H9 (cell line): ENCODE measurements around the gene APLF. TPM values are rescaled to one million over a fixed set of nuclear protein-coding genes. Genes with fewer than 3 reads are reported as not detected.

Experiments
- DNase-seq: peaks from one replicate; pipeline ENCODE4 v3.0.0-alpha.2; 2017
- H2AFZ ChIP-seq: one replicate; pipeline ENCODE4 v1.6.1; 2013; ENCODE audit warnings: mild to moderate bottlenecking, low read length, control low read depth, moderate library complexity
- H2AK5ac ChIP-seq: 2 replicates; pipeline ENCODE4 v1.6.1; 2013; ENCODE audit warnings: low read length, control low read depth, mixed read lengths; ENCODE audit not compliant: insufficient read length
- H2BK120ac ChIP-seq: one replicate; pipeline ENCODE4 v1.6.1; 2013; ENCODE audit warnings: low read depth, mild to moderate bottlenecking, low read length, control low read depth, inconsistent platforms; ENCODE audit not compliant: poor library complexity, severe bottlenecking
- H2BK12ac ChIP-seq: 2 replicates; pipeline ENCODE4 v1.6.1; 2013; ENCODE audit warnings: low read length, control low read depth, mixed read lengths, low read depth; ENCODE audit not compliant: insufficient read length
- H2BK15ac ChIP-seq: 2 replicates; pipeline ENCODE4 v1.6.1; 2013; ENCODE audit warnings: low read depth, low read length, control low read depth
- H2BK20ac ChIP-seq: one replicate; pipeline ENCODE4 v1.6.1; 2013; ENCODE audit warnings: low read depth, mild to moderate bottlenecking, low read length, control low read depth, inconsistent platforms; ENCODE audit not compliant: poor library complexity, severe bottlenecking
- H2BK5ac ChIP-seq: 2 replicates; pipeline ENCODE4 v1.6.1; 2013; ENCODE audit warnings: low read length, control low read depth, mixed read lengths; ENCODE audit not compliant: insufficient read length
- H3K14ac ChIP-seq: 2 replicates; pipeline ENCODE4 v1.6.1; 2013; ENCODE audit warnings: low read length, control low read depth; ENCODE audit not compliant: insufficient read depth
- H3K18ac ChIP-seq: 2 replicates; pipeline ENCODE4 v1.6.1; 2013; ENCODE audit warnings: low read depth, mild to moderate bottlenecking, mixed read lengths, low read length, control low read depth; ENCODE audit not compliant: insufficient read length
- H3K23ac ChIP-seq: 2 replicates; pipeline ENCODE4 v1.6.1; 2013; ENCODE audit warnings: low read length, control low read depth, mixed read lengths, low read depth; ENCODE audit not compliant: insufficient read length
- H3K23me2 ChIP-seq: 2 replicates; pipeline ENCODE4 v1.6.1; 2013; ENCODE audit warnings: low read depth, mild to moderate bottlenecking, mixed read lengths, low read length, control low read depth; ENCODE audit not compliant: insufficient read length, poor library complexity, severe bottlenecking
- H3K27ac ChIP-seq: 2 replicates; pipeline ENCODE4 v1.5.1; 2013; ENCODE audit warnings: low read length, control low read depth, mixed read lengths, low read depth; ENCODE audit not compliant: insufficient read length
- H3K27me3 ChIP-seq: 2 replicates; pipeline ENCODE4 v1.6.1; 2013; ENCODE audit warnings: low read length, control low read depth, inconsistent platforms; ENCODE audit not compliant: insufficient read depth
- H3K4ac ChIP-seq: 2 replicates; pipeline ENCODE4 v1.6.1; 2013; ENCODE audit warnings: low read depth, mild to moderate bottlenecking, control low read depth, inconsistent platforms, low read length, moderate library complexity
- H3K4me1 ChIP-seq: 2 replicates; pipeline ENCODE4 v1.6.1; 2013; ENCODE audit warnings: low read length, control low read depth, inconsistent platforms; ENCODE audit not compliant: insufficient read depth
- H3K4me2 ChIP-seq: 2 replicates; pipeline ENCODE4 v1.6.1; 2013; ENCODE audit warnings: low read length, control low read depth, mixed read lengths; ENCODE audit not compliant: insufficient read length, insufficient read depth
- H3K56ac ChIP-seq: 2 replicates; pipeline ENCODE4 v1.6.1; 2013; ENCODE audit warnings: low read depth, mild to moderate bottlenecking, mixed read lengths, low read length, control low read depth; ENCODE audit not compliant: insufficient read length
- H3K79me1 ChIP-seq: 2 replicates; pipeline ENCODE4 v1.6.1; 2013; ENCODE audit warnings: low read depth, mild to moderate bottlenecking, moderate library complexity, low read length, control low read depth, inconsistent platforms; ENCODE audit not compliant: insufficient read depth, poor library complexity, severe bottlenecking
- H3K79me2 ChIP-seq: 2 replicates; pipeline ENCODE4 v1.6.1; 2013; ENCODE audit warnings: low read length, control low read depth, inconsistent platforms; ENCODE audit not compliant: insufficient read depth
- H3K9ac ChIP-seq: 2 replicates; pipeline ENCODE4 v1.6.1; 2013; ENCODE audit warnings: low read length, control low read depth, mixed read lengths; ENCODE audit not compliant: insufficient read length; ENCODE audit errors: extremely low read depth
- H3K9me3 ChIP-seq: one replicate; pipeline ENCODE4 v1.6.1; 2013; ENCODE audit warnings: low read depth, low read length, inconsistent platforms; ENCODE audit not compliant: control insufficient read depth
- H3T11ph ChIP-seq: one replicate; pipeline ENCODE4 v1.6.1; 2013; ENCODE audit warnings: mild to moderate bottlenecking, low read length, control low read depth, inconsistent platforms
- H4K20me1 ChIP-seq: one replicate; pipeline ENCODE4 v1.6.1; 2013; ENCODE audit not compliant: control insufficient read depth, insufficient read length, insufficient read depth
- H4K5ac ChIP-seq: 2 replicates; pipeline ENCODE4 v1.6.1; 2013; ENCODE audit warnings: low read depth, mild to moderate bottlenecking, mixed read lengths, low read length, control low read depth; ENCODE audit not compliant: insufficient read length
- H4K8ac ChIP-seq: replicated peaks from 2 replicates; pipeline ENCODE4 v1.6.1; 2013; ENCODE audit warnings: low read length, control low read depth, mixed read lengths, low read depth; ENCODE audit not compliant: insufficient read length
- H4K91ac ChIP-seq: 2 replicates; pipeline ENCODE4 v1.6.1; 2013; ENCODE audit warnings: low read depth, mild to moderate bottlenecking, moderate library complexity, mixed read lengths, low read length, control low read depth; ENCODE audit not compliant: insufficient read length
- H3K27ac Mint-ChIP-seq, 3 experiments: 2 replicates in 2 of 3; 3 replicates in 1 of 3; pipeline ENCODE4 v1.8.0; 2020 to 2021; ENCODE audit warnings: mixed read lengths in 3 of 3, mild to moderate bottlenecking in 1 of 3, moderate library complexity in 1 of 3
- H3K27me3 Mint-ChIP-seq: 2 replicates; pipeline ENCODE4 v1.8.0; 2021; ENCODE audit warnings: low read depth, mild to moderate bottlenecking, moderate library complexity, mixed read lengths
- H3K36me3 Mint-ChIP-seq, 3 experiments: 2 replicates in 2 of 3; 3 replicates in 1 of 3; pipeline ENCODE4 v1.8.0; 2020 to 2021; ENCODE audit warnings: low read depth in 3 of 3, mixed read lengths in 3 of 3; ENCODE audit not compliant: insufficient read depth in 1 of 3
- H3K4me1 Mint-ChIP-seq, 2 experiments: 2 replicates each; pipeline ENCODE4 v1.8.0; 2020; ENCODE audit warnings: mixed read lengths in 2 of 2
- H3K4me3 Mint-ChIP-seq, 2 experiments: 2 replicates in 1 of 2; 3 replicates in 1 of 2; pipeline ENCODE4 v1.8.0; 2020 to 2021; ENCODE audit warnings: mild to moderate bottlenecking in 2 of 2, mixed read lengths in 2 of 2, moderate library complexity in 1 of 2
- H3K9me3 Mint-ChIP-seq, 2 experiments: 2 replicates in 1 of 2; 3 replicates in 1 of 2; pipeline ENCODE4 v1.8.0; 2020; ENCODE audit warnings: mild to moderate bottlenecking in 2 of 2, mixed read lengths in 2 of 2, moderate library complexity in 1 of 2
- CTCF ChIP-seq: fragments of 200-600 bp; sonication (generic); conservative IDR thresholded peaks from 3 replicates; pipeline ENCODE4 v1.8.0; 2021; ENCODE audit warnings: antibody characterized with exemption, mild to moderate bottlenecking
- WGBS: extraction: QIAGEN DNeasy Blood & Tissue Kit; methylation state at CpG from one replicate; pipeline ENCODE4 v1.1.7; 2013; ENCODE audit warnings: missing lambda C conversion rate, low lambda C conversion rate, mixed read lengths; ENCODE audit not compliant: insufficient read length; ENCODE audit errors: extremely low coverage; 5-methylcytosine and 5-hydroxymethylcytosine counted together
- total RNA-seq: library from RNA; stranded (reverse); gene quantifications from 2 replicates; pipeline ENCODE4 v1.2.1, GENCODE V29; 2021

Gene APLF
- total RNA-seq, 1 experiment from 2014 or later, result 3.7 TPM

GRCh38 chr2:68428746-68429145 is 38.6 kb upstream of the APLF start:
- H2BK15ac ChIP-seq, result no peak overlapping the region
- H3K27ac ChIP-seq, result no peak overlapping the region
- no peaks in the 10 kb centered on the region for H3K9me3 ChIP-seq
- H3K79me1 ChIP-seq, result no peaks in the 10 kb centered on the region
- H2BK5ac ChIP-seq, result no peak overlapping the region
- no peak for DNase-seq
- H3K4ac ChIP-seq, result no peak overlapping the region
- H3K9me3 Mint-ChIP-seq, result no peaks in the 10 kb centered on the region; a peak in 3 of 5 replicates
- no peak overlapping the region for H3K4me2 ChIP-seq
- no peak overlapping the region for H4K91ac ChIP-seq
- no CpG with 5 or more reads among the region's 1 CpG for WGBS
- no peak overlapping the region for H2AFZ ChIP-seq
- H3K36me3 Mint-ChIP-seq, result no peaks in the 10 kb centered on the region
- TF ChIP-seq CTCF, result no peak
- no peaks in the 10 kb centered on the region for H4K20me1 ChIP-seq
- H3K14ac ChIP-seq, result no peak overlapping the region
- no peaks in the 10 kb centered on the region for H3K79me2 ChIP-seq
- no peak overlapping the region for H2AK5ac ChIP-seq
- H3K27me3 Mint-ChIP-seq, result no peaks in the 10 kb centered on the region
- no peaks in the 10 kb centered on the region for H3K27me3 ChIP-seq
- H3K56ac ChIP-seq, result no peak overlapping the region
- no peak overlapping the region for H3K4me3 Mint-ChIP-seq
- H3K9ac ChIP-seq, result no peak overlapping the region
- H3K18ac ChIP-seq, result no peak overlapping the region
- no peak overlapping the region for H4K5ac ChIP-seq
- no peak overlapping the region for H3T11ph ChIP-seq
- H3K23ac ChIP-seq, result no peak overlapping the region
- no peak overlapping the region for H4K8ac ChIP-seq
- no peak overlapping the region for H2BK20ac ChIP-seq
- no peaks in the 10 kb centered on the region for H3K4me1 ChIP-seq
- peaks cover 0 to 3% of the 10 kb centered on the region in 2 experiments; a peak in 1 of 4 replicates for H3K4me1 Mint-ChIP-seq
- no peaks in the 10 kb centered on the region for H3K23me2 ChIP-seq
- H2BK120ac ChIP-seq, result no peak overlapping the region
- H2BK12ac ChIP-seq, result no peak overlapping the region
- no peak overlapping the region for H3K27ac Mint-ChIP-seq
